Endothelial cell of umbilical vein (primary cell): ENCODE results near the gene CTSH. TPM values are rescaled to one million over a fixed set of nuclear protein-coding genes. Genes with fewer than 3 reads are reported as not detected.

Experiments
- BruUV-seq: library from RNA; stranded (reverse); fragments of 400-500 nt; replicated peaks from 2 replicates; lab custom pipeline; 2021; lab: Mats Ljungman, UMichigan
- CTCF ChIA-PET: fragments of 300-600, 350-600 bp; sonication (Branson Sonifier 250); formaldehyde crosslinking; loops from one replicate; lab custom pipeline; 2021; ENCODE audit warnings: antibody characterized with exemption, inconsistent platforms; lab: Charles Lee
- POLR2A ChIA-PET: fragments of 300-600, 350-600 bp; sonication (Branson Sonifier 250); formaldehyde crosslinking; loops from one replicate; lab custom pipeline; 2021; ENCODE audit warnings: antibody characterized with exemption, inconsistent platforms; lab: Charles Lee
- DNase-seq: peaks from one replicate; pipeline ENCODE4 v3.0.0-alpha.2; 2011; ENCODE audit warnings: low read depth, low spot score
- FAIRE-seq: peaks from 2 replicates; lab custom pipeline; 2011; peaks lifted over from hg19 to GRCh38; lab: Jason Lieb, UNC
- H2AFZ ChIP-seq: 2 replicates; pipeline ENCODE4 v1.6.0; 2012; ENCODE audit warnings: low read depth, low read length, control low read depth, inconsistent platforms
- H3K27ac ChIP-seq: 2 replicates; pipeline ENCODE4 v1.5.1; 2011; ENCODE audit warnings: low read depth, mild to moderate bottlenecking, control low read depth, low read length, moderate library complexity; ENCODE audit not compliant: insufficient read depth
- H3K27me3 ChIP-seq, 2 experiments: 2 replicates each; pipeline versions ENCODE4 v1.6.0 to v1.6.1; 2011; ENCODE audit warnings: low read length in 2 of 2, mixed read lengths in 1 of 2; ENCODE audit not compliant: control insufficient read depth in 2 of 2, insufficient read depth in 2 of 2
- H3K36me3 ChIP-seq, 2 experiments: 2 replicates in 1 of 2; 3 replicates in 1 of 2; pipeline ENCODE4 v1.5.1; 2011; ENCODE audit warnings: low read length in 2 of 2, mild to moderate bottlenecking in 1 of 2, moderate library complexity in 1 of 2; ENCODE audit not compliant: control insufficient read depth in 2 of 2, insufficient read depth in 2 of 2; ENCODE audit errors: extremely low read depth in 1 of 2
- H3K4me1 ChIP-seq: 3 replicates; pipeline ENCODE4 v1.5.1; 2011; ENCODE audit warnings: mild to moderate bottlenecking, low read length; ENCODE audit not compliant: control insufficient read depth, insufficient read depth; ENCODE audit errors: extremely low read depth
- H3K4me2 ChIP-seq: 2 replicates; pipeline ENCODE4 v1.6.1; 2011; ENCODE audit warnings: low read length, control low read depth, mixed read lengths; ENCODE audit not compliant: insufficient read depth
- H3K4me3 ChIP-seq, 3 experiments: fragments of 200-600 bp in 1 of 3; sonication (generic), shearing (Covaris generic) in 1 of 3; replicated peaks in 1 of 3; 2 replicates each; pipeline ENCODE4 v1.5.1; 2011 to 2016; ENCODE audit warnings: control low read depth in 3 of 3, low read length in 3 of 3, mild to moderate bottlenecking in 2 of 3, inconsistent platforms in 1 of 3, low read depth in 1 of 3, moderate library complexity in 1 of 3; ENCODE audit not compliant: insufficient read depth in 1 of 3
- H3K79me2 ChIP-seq: 2 replicates; pipeline ENCODE4 v1.6.0; 2012; ENCODE audit warnings: low read length, inconsistent platforms; ENCODE audit not compliant: control insufficient read depth, insufficient read depth
- H3K9ac ChIP-seq: replicated peaks from 2 replicates; pipeline ENCODE3; 2011; ENCODE audit warnings: low read length, control low read depth; ENCODE audit not compliant: insufficient read depth; ENCODE audit errors: extremely low read depth
- H3K9me1 ChIP-seq: replicated peaks from 3 replicates; pipeline ENCODE4 v1.6.0; 2011; ENCODE audit warnings: mild to moderate bottlenecking, low read length; ENCODE audit not compliant: control insufficient read depth, insufficient read depth; ENCODE audit errors: extremely low read depth
- H3K9me3 ChIP-seq: replicated peaks from 2 replicates; pipeline ENCODE4 v1.5.1; 2012; ENCODE audit warnings: low read length, inconsistent platforms; ENCODE audit not compliant: control insufficient read depth, insufficient read depth
- H4K20me1 ChIP-seq: replicated peaks from 2 replicates; pipeline ENCODE3; 2011; ENCODE audit warnings: mild to moderate bottlenecking, low read length; ENCODE audit not compliant: control insufficient read depth, insufficient read depth; ENCODE audit errors: extremely low read depth
- CTCF ChIP-seq, 2 donors: IDR thresholded peaks; 1 replicate in 1 of 2; 2 replicates in 1 of 2; pipeline ENCODE4 v1.5.1; 2011; ENCODE audit warnings: low read length in 2 of 2, mild to moderate bottlenecking in 2 of 2, moderate library complexity in 2 of 2, control low read depth in 1 of 2, inconsistent platforms in 1 of 2, low read depth in 1 of 2; ENCODE audit not compliant: insufficient read depth in 1 of 2; ENCODE audit errors: extremely low read depth in 1 of 2
- EZH2 ChIP-seq: IDR thresholded peaks from 2 replicates; pipeline ENCODE4 v1.6.1; 2012; ENCODE audit warnings: borderline replicate concordance, low read depth, mild to moderate bottlenecking, moderate library complexity, low read length, inconsistent platforms; ENCODE audit not compliant: severe bottlenecking
- FOS ChIP-seq: IDR thresholded peaks from 2 replicates; pipeline ENCODE4 v1.6.1; 2011; ENCODE audit warnings: mild to moderate bottlenecking, low read length, moderate library complexity, borderline replicate concordance; ENCODE audit not compliant: insufficient read depth
- GATA2 ChIP-seq: IDR thresholded peaks from 2 replicates; pipeline ENCODE4 v1.7.0; 2011; ENCODE audit warnings: low read depth, mild to moderate bottlenecking, moderate library complexity, mixed read lengths, low read length; ENCODE audit not compliant: insufficient read length, insufficient read depth
- JUN ChIP-seq: IDR thresholded peaks from 2 replicates; pipeline ENCODE4 v1.6.1; 2011; ENCODE audit warnings: borderline replicate concordance, low read depth; ENCODE audit not compliant: insufficient read length, insufficient read depth
- MAX ChIP-seq: IDR thresholded peaks from 2 replicates; pipeline ENCODE4 v1.6.1; 2011; ENCODE audit not compliant: insufficient read depth, insufficient read length
- MYC ChIP-seq: IDR thresholded peaks from one replicate; pipeline ENCODE4 v1.6.1; 2011; ENCODE audit warnings: mild to moderate bottlenecking, low read depth, low read length
- POLR2A ChIP-seq: IDR thresholded peaks from 2 replicates; pipeline ENCODE4 v1.6.1; 2012; ENCODE audit warnings: low read depth, mild to moderate bottlenecking, control low read depth, low read length
- POLR2AphosphoS5 ChIP-seq: IDR thresholded peaks from 2 replicates; pipeline ENCODE4 v1.6.1; 2012; ENCODE audit warnings: low read depth, mild to moderate bottlenecking, control low read depth, low read length, moderate library complexity; ENCODE audit not compliant: insufficient read depth
- dilution Hi-C: fragments of 300-500 bp; cut with MboI; formaldehyde crosslinking; loops from one replicate; pipeline ENCODE4 v1.15.0; 2019; ENCODE audit warnings: low sequenced_read_pairs; ENCODE audit not compliant: extremely low pct_ligation_motif_present
- intact Hi-C: fragments of 100-400 bp; cut with micrococcal nuclease; formaldehyde crosslinking; loops from one replicate; pipeline ENCODE4 v1.10.0; 2022
- polyA plus RNA-seq, 4 experiments: library from polyadenylated mRNA; depleted of rRNA in 3 of 4; stranded (reverse) in 3 of 4; unstranded in 1 of 4; fragments of >200 nt; gene quantifications; 2 replicates each; pipeline versions ENCODE4 v1.2.1 to v1.2.3, GENCODE V29; 2011 to 2012; ENCODE audit warnings: missing spikeins in 1 of 4
- total RNA-seq: library from RNA; stranded (reverse); gene quantifications from 2 replicates; pipeline ENCODE4 v1.2.3, GENCODE V29; 2021

CTSH gene
- total and polyA plus RNA-seq, 2 donors (not counting 3 experiments of a cell fraction or from before 2014, with no cell fraction given), result 7.0 to 7.4 TPM

GRCh38 chr15:78912316-78912715, 32.5 kb downstream of the CTSH start:
- BruUV-seq, result no TSS peak
- Histone ChIP-seq H3K27ac (no peak overlapping the region), H3K4me1 (no peaks in the 10 kb centered on the region), H3K27me3 (no peaks in the 10 kb centered on the region), H3K9ac (no peak overlapping the region), H4K20me1 (no peaks in the 10 kb centered on the region), H3K4me2 (no peak overlapping the region), H3K4me3 (no peak overlapping the region), H3K9me1 (no peaks in the 10 kb centered on the region), H3K9me3 (no peaks in the 10 kb centered on the region), H3K36me3 (peaks cover 24 to 51% of the 10 kb centered on the region in 2 experiments), H2AFZ (no peak overlapping the region), H3K79me2 (peaks cover 10% of the 10 kb centered on the region)
- intact Hi-C loops, result no loop called here
- dilution Hi-C loops, result no loop called here
- DNase-seq (no peak), FAIRE-seq (no peak)
- no peak for TF ChIP-seq GATA2
- no peak for TF ChIP-seq POLR2A
- no peak for TF ChIP-seq JUN
- no peak for TF ChIP-seq POLR2AphosphoS5
- no peak for TF ChIP-seq MYC
- no peak for TF ChIP-seq FOS
- no peak for TF ChIP-seq MAX
- TF ChIP-seq EZH2, result no peak
- TF ChIP-seq CTCF (IDR thresholded peaks at IDR 0.05; ENCODE audit: extremely low read depth in 1 of 2, insufficient read depth in 1 of 2, low read depth in 1 of 2, low read length in 2 of 2), result no peak
- POLR2A ChIA-PET, result no interaction called here
- CTCF ChIA-PET, result interaction anchor here (1.0 to 7.4 kb wide), 3 partner anchors 67 to 272 kb away, joined by 4 to 86 read pairs (median 5); no protein-coding TSS in a partner anchor
